HG03039 (cell line): ENCODE data around the gene HEMGN.

Experiments
- ATAC-seq: cut with Tn5 transposase; IDR thresholded peaks from one replicate; pipeline ENCODE4 v1.9.1; 2021; ENCODE audit warnings: mild to moderate bottlenecking, moderate library complexity; ENCODE audit not compliant: unreplicated experiment

Gene HEMGN

GRCh38 chr9:97933297-97933998, 4.5 kb downstream of the HEMGN start:
- no peak for ATAC-seq

GRCh38 chr9:97930972-97931371, 7.0 kb downstream of the HEMGN start:
- ATAC-seq, result no peak

- ATAC-seq, result no peak
Measured at GRCh38 chr9:97928986-97929604, 8.9 kb downstream of the HEMGN start.

DNA sequence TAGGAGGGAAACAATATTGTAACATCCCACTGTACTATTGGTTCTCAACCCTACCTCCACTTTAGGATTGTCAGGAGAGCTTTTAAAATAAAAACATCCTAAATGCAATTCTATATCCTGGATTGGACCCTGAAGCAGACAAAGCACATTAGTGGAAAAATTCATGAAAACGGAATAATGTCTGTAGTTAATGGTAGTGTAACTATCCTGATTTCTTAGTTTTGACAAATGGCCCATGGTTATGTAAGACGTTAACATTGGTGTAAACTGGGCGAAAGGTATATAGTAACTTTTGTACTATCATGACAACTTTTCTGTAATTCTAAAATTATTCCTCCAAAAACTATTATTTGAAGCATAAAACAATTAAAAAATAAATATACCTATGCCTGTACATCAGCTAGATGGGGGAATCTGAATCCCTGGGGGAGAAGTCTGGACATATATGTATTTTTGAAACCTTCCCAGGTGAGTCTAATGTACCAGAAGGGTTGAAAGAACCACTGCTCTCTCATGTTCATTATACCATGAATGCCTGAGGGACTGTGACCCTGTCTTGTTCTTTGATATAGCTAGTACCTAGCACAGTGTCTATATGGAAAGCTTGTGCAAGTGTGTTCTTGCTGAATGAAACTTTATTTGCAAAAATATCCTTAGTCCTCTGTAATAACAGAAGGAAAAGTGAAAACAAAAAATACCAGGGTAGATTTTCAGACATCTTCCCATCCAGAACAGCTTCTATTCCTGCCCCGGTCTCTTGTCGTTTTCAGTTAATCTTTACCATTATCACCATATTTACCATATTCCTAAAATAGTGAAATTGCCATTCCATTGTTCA, 12.3 kb downstream of the HEMGN start:
- no peak for ATAC-seq

DNA sequence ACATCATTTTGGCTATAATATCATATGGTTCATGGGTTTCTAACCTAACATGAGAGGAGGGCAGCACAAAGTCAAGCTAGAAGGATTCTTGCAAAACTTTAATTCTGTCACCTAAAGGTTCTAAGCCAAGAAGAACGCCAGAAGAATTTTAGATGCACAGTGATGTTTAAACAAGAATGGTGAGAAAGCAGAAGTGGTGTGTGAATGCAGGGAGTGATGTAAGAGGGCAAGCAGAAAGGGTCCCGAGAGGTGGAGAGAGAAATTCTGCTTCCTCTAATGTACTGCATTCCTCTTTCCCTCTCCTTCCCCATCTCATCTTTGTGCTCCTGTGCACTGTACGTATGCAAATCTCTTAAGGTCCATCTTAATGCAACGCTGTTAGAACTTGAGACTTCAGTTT, 13.6 kb downstream of the HEMGN start:
- no peak for ATAC-seq

DNA sequence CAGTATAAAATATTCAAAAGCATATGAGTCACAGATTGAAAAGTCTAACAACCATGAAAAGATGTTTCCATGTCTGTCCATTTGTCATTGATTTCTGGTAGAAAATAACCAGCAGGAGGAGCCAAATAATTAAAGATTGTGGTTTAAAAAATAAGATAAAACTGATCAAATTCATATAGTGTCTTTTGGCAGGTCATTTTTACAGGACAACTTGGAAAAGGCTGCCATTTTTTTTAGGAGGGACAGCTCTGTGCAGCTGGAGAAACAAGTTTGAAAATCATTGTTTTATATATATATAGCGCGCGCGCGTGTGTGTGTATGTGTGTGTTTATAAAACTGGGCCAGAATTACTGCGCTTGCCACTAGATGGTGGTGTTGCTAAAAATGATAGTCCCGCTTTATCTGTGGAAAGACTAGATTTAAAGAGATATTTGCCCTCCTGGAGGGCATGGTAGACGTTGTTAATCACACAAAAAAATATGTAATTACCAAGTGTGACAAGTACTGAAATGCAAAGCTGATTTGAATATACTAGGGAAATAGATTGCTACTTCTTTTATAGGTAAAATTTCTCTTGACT, 14.4 kb downstream of the HEMGN start:
- peak; percentile 35 for ATAC-seq

DNA sequence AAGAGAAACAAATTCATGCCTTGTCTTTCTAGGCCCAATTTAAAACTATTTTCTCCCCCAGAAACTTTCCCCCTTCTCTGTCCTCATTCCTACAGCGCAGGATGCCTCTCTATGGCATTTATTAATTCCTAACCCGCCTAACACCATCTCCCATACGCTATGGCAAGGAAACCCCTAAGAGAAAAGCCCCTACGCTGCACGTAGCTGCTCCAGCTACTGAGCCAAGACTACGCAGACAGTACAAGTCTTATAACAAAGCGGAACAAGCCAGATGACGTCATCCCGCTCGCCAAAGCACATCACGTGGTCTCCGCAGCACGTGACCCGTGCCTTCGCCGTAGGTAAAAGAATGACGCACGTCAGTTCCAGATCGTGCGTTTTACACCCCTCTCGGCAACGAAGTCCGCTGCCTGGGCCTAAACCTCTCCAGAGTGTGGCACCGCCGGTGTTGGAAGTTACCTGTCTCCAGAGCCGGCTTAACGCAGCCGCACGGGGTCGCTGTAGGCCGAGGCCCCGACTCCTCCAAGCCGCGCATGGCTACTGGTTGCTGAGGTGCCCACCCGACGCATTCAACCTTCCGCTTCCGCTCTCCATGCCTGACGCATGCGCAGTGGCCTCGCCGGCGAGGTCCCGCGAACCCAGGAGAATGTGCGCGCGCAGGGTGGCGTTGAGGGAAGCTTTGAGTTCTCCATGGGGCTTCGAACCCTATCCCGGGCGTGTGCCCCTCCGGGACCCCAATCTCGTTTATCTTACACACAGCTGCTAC, 15.8 kb downstream of the HEMGN start, which contains the start of gene TRMO:
Gene TRMO, minus strand, starts transcription at position 542 of the 766 bp plus-strand sequence. Its CDS starts 7 bp downstream, at position 535.
- ATAC-seq, result peak; percentile 86

DNA sequence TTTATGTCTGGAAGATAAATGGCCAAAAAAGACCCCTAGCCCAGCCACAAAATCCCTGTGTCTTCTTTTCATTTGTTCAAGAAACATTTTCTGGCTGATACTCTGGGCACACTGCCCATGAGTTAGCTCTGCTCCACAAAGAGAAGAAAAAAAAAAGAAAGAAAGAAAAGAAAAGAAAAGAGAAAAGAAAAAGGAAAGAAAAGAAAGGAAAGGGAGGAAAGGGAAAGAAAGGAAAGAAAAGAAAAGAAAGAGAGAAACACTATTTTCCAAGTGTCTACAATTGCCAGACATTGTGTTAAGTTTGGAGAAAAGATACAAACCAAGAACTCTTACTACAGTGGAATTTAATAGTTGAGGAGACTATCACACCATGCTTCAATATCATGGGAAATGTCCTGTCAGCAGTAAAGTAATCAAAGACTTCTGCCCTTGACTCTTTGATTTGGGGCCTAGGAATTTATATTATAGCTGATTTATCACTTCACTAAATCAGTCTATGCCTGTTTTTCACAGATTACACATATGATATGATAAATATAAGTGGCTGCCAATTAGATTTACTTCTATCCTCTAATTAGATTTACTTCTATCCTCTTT, 18.7 kb downstream of the HEMGN start:
- no peak for ATAC-seq

DNA sequence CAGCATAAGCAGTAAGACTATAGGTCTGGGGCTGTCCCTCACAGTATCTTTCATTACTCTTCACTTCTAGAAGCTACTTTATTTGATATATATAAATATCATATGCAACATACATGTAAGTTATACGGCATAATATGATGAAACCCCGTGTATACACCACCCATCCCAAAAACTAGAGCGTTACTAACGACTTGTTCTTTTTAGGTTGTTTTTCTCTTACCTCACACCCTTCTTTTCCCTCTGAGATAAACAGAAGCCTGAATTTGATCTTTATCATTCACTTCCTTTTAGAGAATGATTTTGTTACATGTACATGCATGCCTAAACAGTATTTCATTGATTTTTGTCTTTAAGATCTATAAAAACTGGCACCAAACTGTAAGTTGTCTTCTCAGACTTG, 19.4 kb downstream of the HEMGN start:
- ATAC-seq, result no peak

DNA sequence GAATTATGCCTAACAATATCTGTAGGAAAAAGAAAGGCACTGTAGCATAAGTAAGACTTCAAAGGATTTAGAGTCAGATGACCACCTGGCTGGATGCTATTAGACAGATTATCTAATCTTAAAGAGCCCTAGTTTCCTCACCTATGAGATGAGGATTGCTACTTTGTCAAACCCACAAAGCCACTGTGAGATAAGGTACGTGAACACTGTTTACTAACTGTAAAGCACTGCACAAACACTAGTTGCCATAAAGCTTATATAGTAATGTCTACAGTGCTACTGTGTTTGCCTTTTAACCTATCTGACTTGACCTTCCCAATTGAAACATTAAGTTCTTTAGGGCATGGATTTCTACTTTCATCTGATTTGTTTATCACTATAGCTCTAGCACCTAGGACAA, 26.0 kb downstream of the HEMGN start:
- ATAC-seq, result no peak

DNA sequence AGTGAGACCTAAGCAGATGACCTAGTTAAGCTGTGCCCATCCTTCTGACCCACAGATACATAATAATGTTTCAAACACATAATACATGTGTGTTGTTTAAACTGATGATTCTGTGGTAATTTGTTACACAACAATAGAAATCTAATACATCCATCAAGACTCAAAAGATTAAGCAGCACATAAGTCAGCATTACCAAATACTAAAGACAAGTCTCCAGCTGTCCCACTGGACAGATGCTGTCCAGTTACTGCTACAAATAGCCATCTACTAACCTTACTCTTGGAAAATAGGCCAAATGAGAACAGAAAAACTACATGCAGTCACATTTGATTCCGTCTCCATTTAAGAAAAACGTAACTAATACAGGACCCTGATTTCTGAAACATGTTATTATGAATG, 26.4 kb downstream of the HEMGN start:
- no peak for ATAC-seq

DNA sequence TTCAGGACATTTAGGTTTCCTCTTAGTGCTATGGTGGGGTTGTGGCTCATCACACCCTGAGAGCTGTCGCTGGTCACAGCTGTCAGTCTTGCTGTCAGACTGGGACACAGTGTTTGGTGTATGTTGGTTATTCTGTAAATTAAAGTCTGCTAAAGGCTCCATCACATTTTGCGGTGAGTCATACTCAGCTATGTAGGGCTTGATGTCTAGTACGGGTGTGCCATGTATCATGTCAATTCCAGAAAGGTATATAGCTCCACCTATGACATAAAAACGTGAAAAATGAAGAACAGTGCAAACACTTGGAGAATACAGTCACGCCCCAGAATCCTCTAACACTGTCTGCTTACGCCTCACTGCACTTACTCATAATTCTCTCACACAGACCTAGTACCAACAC, 27.6 kb downstream of the HEMGN start:
- ATAC-seq, result no peak

- no peak for ATAC-seq
Measured at GRCh38 chr9:97908705-97909104, 29.3 kb downstream of the HEMGN start.

DNA sequence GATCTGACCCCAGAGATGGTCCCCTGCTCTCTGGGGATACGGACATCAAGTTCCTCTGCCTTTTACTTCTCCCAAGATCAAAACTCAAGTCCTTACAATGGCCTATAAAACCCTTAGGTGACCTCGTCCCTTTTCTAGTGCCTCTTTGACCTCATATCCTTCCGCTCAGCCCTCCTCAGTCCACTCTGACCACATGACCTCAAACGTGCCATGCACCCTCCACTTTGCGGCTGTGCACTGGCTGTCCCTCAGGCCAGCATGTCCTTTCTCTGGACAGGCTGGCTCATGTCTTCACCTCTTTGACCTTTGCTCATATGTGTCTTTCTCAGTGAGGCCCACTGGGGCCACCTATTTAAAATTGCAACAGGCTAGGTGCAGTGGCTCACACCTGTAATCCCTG, 30.3 kb downstream of the HEMGN start:
- no peak for ATAC-seq

DNA sequence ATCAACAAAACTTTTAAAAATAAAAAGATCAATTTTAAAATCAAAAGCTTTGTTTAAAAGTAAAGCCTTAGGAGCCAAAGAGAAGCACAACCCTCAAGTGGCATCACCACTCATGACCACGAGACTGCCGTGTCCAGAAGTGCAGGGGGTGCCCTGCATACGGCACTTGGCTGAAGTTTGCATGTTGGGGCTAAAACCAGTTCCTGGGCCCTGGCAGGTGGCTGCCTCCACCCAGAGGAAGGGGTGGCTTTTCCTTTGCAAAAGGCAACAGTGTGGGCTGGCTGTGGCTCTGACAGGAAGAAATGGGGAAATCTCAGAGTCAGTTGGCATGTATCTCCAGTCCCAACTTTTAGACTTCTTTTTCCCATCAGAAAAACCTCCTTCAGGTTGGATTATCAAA, 30.9 kb downstream of the HEMGN start:
- ATAC-seq, result no peak

DNA sequence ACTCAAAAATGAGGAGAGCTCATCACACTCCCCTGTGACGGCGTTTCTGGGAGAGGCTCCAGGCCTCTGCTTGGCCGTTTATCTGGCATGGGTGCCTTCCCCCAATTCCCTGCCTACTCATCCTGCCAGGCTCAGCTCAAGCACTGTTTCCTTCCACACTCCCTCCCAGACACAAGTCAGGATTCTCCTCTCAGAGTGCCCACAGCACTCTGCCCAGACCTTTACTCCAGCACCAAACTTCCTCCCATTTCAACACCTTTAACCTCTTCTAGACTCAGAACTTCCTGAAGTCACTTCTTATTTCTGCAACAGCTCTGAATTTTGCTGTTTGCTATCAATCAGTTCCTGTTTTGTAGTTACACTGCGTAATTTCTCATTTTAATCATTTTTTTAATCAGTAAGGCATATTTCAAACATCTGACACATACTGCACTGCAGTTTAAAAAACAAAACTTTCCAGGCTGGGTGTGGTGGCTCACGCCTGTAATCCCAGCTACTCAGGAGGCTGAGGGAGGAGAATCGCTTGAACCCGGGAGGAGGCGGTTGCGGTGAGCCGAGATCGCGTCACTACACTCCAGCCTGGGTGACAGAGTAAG, 31.6 kb downstream of the HEMGN start:
- ATAC-seq, result no peak

GRCh38 chr9:97905228-97905627, 32.7 kb downstream of the HEMGN start:
- ATAC-seq, result no peak

- ATAC-seq, result no peak
Measured at GRCh38 chr9:97904725-97905124, 33.2 kb downstream of the HEMGN start.

GRCh38 chr9:97903177-97903576, 34.8 kb downstream of the HEMGN start:
- ATAC-seq, result no peak
